ENCODE measurements around the gene FCRLA. TPM values are rescaled to one million over a fixed set of nuclear protein-coding genes. Genes with fewer than 3 reads are reported as not detected.

Gene FCRLA
- polyA plus RNA-seq, 3 donors: 0.21 to 0.28 TPM; not detected in 1

Other genes with a start within 250 kb of the FCRLA start
- 10 to 100 TPM in 2 of 3 donors, 1 to 10 TPM in 1; 5.6 to 47.9 (median 45.3) TPM for gene FCGR2A, start 201.8 kb upstream of the FCRLA start, polyA plus RNA-seq
- 10 to 100 TPM in 1 of 3 donors, 1 to 10 TPM in 1, under 1 TPM in 1; 0.76 to 49.1 (median 4.4) TPM for gene HSPA6, start 182.7 kb upstream of the FCRLA start, polyA plus RNA-seq
- gene FCGR3A, start 157.4 kb upstream of the FCRLA start, polyA plus RNA-seq: 10 to 100 TPM in 2 of 3 donors, 1 to 10 TPM in 1; 6.2 to 40.6 (median 32.5) TPM
- 10 to 100 TPM in 2 of 3 donors, under 1 TPM in 1; 0.36 to 28.2 (median 18.3) TPM for gene FCGR3B, start 76.1 kb upstream of the FCRLA start, polyA plus RNA-seq
- gene FCGR2B, start 44.1 kb upstream of the FCRLA start, polyA plus RNA-seq: 10 to 100 TPM in 2 of 3 donors, 1 to 10 TPM in 1; 2.6 to 14.5 (median 12.8) TPM
- gene FCRLB, start 14.3 kb downstream of the FCRLA start, polyA plus RNA-seq: under 1 TPM; 0.37 to 0.68 (median 0.45) TPM
- gene DUSP12, start 42.6 kb downstream of the FCRLA start, polyA plus RNA-seq: 10 to 100 TPM; 15.0 to 26.2 (median 21.4) TPM
- gene ATF6, start 59.1 kb downstream of the FCRLA start, polyA plus RNA-seq: 10 to 100 TPM in 1 of 3 donors, 1 to 10 TPM in 2; 4.4 to 14.9 (median 9.6) TPM

Measured in adipose tissue (tissue), 3 donors.